Nephron progenitor cell (in vitro differentiated cells): Measurements from ENCODE around the gene UBA1.
A peak's percentile ranks its signal among the peaks of the same experiment; 100 is the strongest.

Experiments used
- DNase-seq: peaks from one replicate; pipeline ENCODE4 v3.0.0; 2021
- H3K27ac Mint-ChIP-seq: 2 replicates; pipeline ENCODE4 v1.8.0; 2021; ENCODE audit warnings: mild to moderate bottlenecking, moderate library complexity, mixed read lengths
- H3K27me3 Mint-ChIP-seq: 2 replicates; pipeline ENCODE4 v1.8.0; 2021; ENCODE audit warnings: mild to moderate bottlenecking, low read depth, mixed read lengths; ENCODE audit not compliant: poor library complexity
- H3K36me3 Mint-ChIP-seq: 2 replicates; pipeline ENCODE4 v1.8.0; 2021; ENCODE audit warnings: low read depth, mixed read lengths
- H3K4me1 Mint-ChIP-seq: 2 replicates; pipeline ENCODE4 v1.8.0; 2021; ENCODE audit warnings: mixed read lengths
- H3K4me3 Mint-ChIP-seq: 2 replicates; pipeline ENCODE4 v1.8.0; 2021; ENCODE audit warnings: mild to moderate bottlenecking, moderate library complexity, mixed read lengths
- H3K9me3 Mint-ChIP-seq: 2 replicates; pipeline ENCODE4 v1.8.0; 2021; ENCODE audit warnings: mild to moderate bottlenecking, moderate library complexity, mixed read lengths
- CTCF ChIP-seq: fragments of 200-600 bp; sonication (generic); IDR thresholded peaks from 2 replicates; pipeline ENCODE4 v1.5.0; 2021; ENCODE audit warnings: antibody characterized with exemption

The UBA1 gene

GRCh38 chrX:47189906-47190305 lies 3.7 kb upstream of the UBA1 start:
- no peak for TF ChIP-seq CTCF
- H3K36me3 Mint-ChIP-seq = peaks cover 14% of the 10 kb centered on the region
- no peak overlapping the region for H3K4me3 Mint-ChIP-seq
- peaks cover 3% of the 10 kb centered on the region for H3K27me3 Mint-ChIP-seq
- H3K4me1 Mint-ChIP-seq = peaks cover 18% of the 10 kb centered on the region
- no peak for DNase-seq
- H3K27ac Mint-ChIP-seq = no peak overlapping the region
- peaks cover 15% of the 10 kb centered on the region for H3K9me3 Mint-ChIP-seq

- no peak for TF ChIP-seq CTCF
- peaks cover 3% of the 10 kb centered on the region for H3K27me3 Mint-ChIP-seq
These were observed 3.0 kb upstream of the UBA1 start for GRCh38 chrX:47190445-47191269.

GRCh38 chrX:47191331-47191730 lies 2.3 kb upstream of the UBA1 start:
- DNase-seq = peak; percentile 23

More at GRCh38 chrX:47190445-47191269, 3.0 kb upstream of the UBA1 start:
- peaks cover 26% of the 10 kb centered on the region for H3K4me1 Mint-ChIP-seq
- peaks cover 14% of the 10 kb centered on the region for H3K9me3 Mint-ChIP-seq
- peaks cover 15% of the 10 kb centered on the region for H3K36me3 Mint-ChIP-seq
- H3K4me3 Mint-ChIP-seq = peak overlapping the region; percentile 90
- peak; percentile 80 for DNase-seq
- H3K27ac Mint-ChIP-seq = no peak overlapping the region

GRCh38 chrX:47191806-47192401 lies 1.7 kb upstream of the UBA1 start:
- no peak for DNase-seq
- peaks cover 19% of the 10 kb centered on the region for H3K36me3 Mint-ChIP-seq

More at GRCh38 chrX:47191331-47191730, 2.3 kb upstream of the UBA1 start:
- no peak overlapping the region for H3K27ac Mint-ChIP-seq
- H3K9me3 Mint-ChIP-seq = peaks cover 11% of the 10 kb centered on the region
- TF ChIP-seq CTCF = no peak
- peaks cover 3% of the 10 kb centered on the region for H3K27me3 Mint-ChIP-seq
- peak overlapping the region; percentile 90 for H3K4me3 Mint-ChIP-seq
- peaks cover 32% of the 10 kb centered on the region for H3K4me1 Mint-ChIP-seq
- peaks cover 19% of the 10 kb centered on the region for H3K36me3 Mint-ChIP-seq

GRCh38 chrX:47194194-47194787 lies 662 bp downstream of the UBA1 start:
- peak overlapping the region; percentile 99 for H3K27ac Mint-ChIP-seq
- DNase-seq = no peak
- H3K4me1 Mint-ChIP-seq = peaks cover 60% of the 10 kb centered on the region
- peaks cover 43% of the 10 kb centered on the region for H3K36me3 Mint-ChIP-seq
- peaks cover 3% of the 10 kb centered on the region for H3K27me3 Mint-ChIP-seq
- peak overlapping the region; percentile 99 for H3K4me3 Mint-ChIP-seq
- peaks cover 11% of the 10 kb centered on the region for H3K9me3 Mint-ChIP-seq
- TF ChIP-seq CTCF = no peak

More at GRCh38 chrX:47191806-47192401, 1.7 kb upstream of the UBA1 start:
- peak overlapping the region; percentile 90 for H3K4me3 Mint-ChIP-seq
- peaks cover 3% of the 10 kb centered on the region for H3K27me3 Mint-ChIP-seq
- H3K27ac Mint-ChIP-seq = no peak overlapping the region
- peaks cover 11% of the 10 kb centered on the region for H3K9me3 Mint-ChIP-seq
- H3K4me1 Mint-ChIP-seq = peaks cover 38% of the 10 kb centered on the region
- TF ChIP-seq CTCF = no peak
